UCSD-AML1 (cell line): Measurements from ENCODE around the gene NXNL1.

ENCODE experiments used
- DNase-seq: peaks from one replicate; lab custom pipeline; 2025; ENCODE audit not compliant: unreplicated experiment; lab: John Stamatoyannopoulos, UW

The NXNL1 gene

DNA sequence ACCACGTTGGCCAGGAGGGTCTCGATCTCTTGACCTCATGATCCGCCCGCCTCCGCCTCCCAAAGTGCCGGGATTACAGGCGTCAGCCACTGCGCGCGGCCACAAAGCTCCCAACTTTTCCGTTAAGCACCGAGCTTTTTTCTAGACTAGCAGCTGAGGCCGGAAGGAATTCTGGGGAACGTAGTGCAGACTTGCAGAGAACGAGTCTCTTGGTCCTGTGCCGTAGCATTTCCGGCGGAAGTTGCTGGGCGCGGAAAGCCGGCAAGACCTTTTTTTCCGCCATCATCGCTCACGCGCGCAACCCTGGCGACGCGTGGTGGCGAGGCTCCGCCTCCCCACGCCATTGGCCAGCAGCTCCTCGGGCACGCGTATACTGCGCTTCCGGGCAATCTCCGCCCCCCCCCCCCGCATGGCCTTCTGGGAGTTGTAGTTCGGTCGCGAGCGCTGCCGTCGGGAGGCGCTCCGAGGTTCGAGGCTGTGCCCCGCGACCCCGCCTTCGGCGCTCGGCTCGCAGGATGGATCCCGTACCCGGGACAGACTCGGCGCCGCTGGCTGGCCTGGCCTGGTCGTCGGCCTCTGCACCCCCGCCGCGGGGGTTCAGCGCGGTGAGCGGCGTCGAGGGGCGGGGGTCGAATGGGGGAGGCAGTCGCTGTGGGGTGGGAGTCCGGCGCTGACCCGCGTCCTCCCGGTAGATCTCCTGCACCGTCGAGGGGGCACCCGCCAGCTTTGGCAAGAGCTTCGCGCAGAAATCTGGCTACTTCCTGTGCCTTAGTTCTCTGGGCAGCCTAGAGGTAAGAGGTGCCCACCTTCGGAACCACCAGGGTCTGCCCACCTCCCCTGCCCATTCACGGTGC lies 40.9 kb downstream of the NXNL1 start, which contains the start of gene MVB12A:
TSS of gene MVB12A (plus strand) at position 427 of the 854 bp plus-strand sequence. CDS start at position 516, 89 bp downstream.
- peak; percentile 98 for DNase-seq

- no peak for DNase-seq
Measured at GRCh38 chr19:17419154-17419620, 41.5 kb downstream of the NXNL1 start.

- DNase-seq: no peak
Measured at GRCh38 chr19:17418710-17419109, 42.0 kb downstream of the NXNL1 start.

DNA sequence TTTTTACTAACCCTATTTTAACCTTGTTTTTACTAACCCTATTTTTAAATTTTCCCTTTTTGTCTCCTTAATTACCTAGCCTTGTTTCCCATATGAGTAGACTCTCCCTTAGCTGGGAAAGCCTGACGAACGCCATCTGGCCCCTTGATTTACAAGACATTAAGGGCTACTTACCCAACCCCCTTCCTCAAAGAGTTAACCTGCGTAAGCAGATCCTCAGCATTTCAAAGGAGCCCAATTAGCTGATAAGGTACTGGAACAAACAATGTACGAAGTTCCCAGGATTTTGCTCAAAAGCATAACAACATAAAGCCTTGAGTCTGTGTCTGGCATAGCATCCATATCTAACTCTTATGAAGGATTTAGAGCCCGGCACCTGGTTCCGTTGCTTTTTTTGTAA lies 45.6 kb downstream of the NXNL1 start:
- no peak for DNase-seq

GRCh38 chr19:17414097-17414496 lies 46.6 kb downstream of the NXNL1 start:
- no peak for DNase-seq

DNA sequence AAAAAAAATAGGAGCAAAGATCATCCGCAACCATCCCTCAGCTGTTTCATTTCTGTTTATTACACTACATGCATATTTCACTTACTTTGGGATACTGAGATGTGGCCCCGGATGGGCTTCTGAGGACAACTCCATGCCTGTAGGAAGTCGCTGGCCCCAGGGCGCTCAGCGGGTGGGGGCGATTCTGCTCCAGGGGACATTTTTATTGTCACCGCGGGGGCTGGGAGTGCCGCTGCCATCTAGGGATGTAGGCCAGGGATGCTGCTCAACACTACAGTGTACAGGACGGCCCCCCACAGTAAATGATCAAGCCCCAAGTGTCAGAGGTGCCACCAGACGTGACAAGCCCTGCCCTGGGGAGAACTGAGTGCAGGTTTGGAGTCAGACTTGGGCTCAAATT lies 48.9 kb downstream of the NXNL1 start:
- no peak for DNase-seq

- no peak for DNase-seq
Measured at GRCh38 chr19:17409990-17410389, 50.7 kb downstream of the NXNL1 start.

DNA sequence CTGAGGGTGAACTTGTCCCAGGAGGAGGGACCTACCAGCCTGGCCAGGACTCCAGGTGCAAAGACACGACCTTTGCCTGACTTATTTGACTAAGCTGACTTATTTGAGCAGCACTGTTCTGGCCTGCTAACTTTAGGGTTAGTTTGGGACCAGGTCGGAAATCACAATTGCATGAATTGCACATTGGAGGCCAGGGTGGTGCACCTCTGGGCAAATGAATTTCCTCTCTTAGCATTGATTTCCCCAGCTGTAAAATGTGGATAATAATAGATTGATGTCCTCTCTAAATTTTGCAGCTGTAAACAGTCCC lies 53.9 kb downstream of the NXNL1 start:
- no peak for DNase-seq

DNA sequence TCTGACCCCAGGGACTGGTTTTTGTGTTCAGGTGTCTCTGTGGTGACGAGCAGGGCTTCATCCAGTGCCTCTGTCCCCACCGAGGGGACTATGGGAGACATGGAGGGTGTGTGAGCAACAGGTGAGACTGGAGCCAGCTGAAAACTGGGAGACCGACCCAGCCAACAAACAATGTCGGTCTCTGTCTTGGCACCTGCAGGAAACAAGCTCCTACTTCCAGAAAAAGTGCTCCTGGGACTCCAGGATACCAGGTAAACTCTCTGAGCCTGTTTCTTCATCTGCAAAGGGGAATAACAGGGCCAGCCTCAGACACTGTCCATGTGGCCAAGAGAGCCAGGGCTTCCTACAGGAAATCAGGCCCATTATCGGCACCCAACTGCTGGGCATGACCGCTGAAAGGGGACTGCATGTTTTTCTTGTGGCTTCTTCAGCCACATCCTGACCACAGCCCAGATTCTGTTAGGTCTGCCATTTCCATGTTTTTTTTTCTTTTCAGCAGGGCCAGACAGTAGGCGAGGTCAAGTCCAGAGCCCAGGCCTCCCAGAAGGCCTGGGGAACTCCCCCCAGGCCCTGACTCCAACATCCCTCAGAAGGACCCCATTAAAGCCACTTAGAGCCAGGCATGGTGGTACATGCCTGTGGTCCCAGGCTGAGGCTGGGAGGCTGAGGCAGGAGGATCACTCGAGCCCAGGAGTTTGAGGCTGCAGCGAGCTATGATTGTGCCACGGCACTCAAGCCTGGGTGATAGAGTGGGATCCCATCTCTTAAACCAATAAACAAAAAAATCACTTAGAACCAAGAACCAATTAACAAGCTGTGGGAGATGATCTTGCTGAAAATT lies 54.5 kb downstream of the NXNL1 start:
- peak; percentile 83 for DNase-seq
